Measurements from ENCODE around the gene TEDDM1.
A peak's percentile ranks its signal among the peaks of the same experiment; 100 is the strongest.

DNA sequence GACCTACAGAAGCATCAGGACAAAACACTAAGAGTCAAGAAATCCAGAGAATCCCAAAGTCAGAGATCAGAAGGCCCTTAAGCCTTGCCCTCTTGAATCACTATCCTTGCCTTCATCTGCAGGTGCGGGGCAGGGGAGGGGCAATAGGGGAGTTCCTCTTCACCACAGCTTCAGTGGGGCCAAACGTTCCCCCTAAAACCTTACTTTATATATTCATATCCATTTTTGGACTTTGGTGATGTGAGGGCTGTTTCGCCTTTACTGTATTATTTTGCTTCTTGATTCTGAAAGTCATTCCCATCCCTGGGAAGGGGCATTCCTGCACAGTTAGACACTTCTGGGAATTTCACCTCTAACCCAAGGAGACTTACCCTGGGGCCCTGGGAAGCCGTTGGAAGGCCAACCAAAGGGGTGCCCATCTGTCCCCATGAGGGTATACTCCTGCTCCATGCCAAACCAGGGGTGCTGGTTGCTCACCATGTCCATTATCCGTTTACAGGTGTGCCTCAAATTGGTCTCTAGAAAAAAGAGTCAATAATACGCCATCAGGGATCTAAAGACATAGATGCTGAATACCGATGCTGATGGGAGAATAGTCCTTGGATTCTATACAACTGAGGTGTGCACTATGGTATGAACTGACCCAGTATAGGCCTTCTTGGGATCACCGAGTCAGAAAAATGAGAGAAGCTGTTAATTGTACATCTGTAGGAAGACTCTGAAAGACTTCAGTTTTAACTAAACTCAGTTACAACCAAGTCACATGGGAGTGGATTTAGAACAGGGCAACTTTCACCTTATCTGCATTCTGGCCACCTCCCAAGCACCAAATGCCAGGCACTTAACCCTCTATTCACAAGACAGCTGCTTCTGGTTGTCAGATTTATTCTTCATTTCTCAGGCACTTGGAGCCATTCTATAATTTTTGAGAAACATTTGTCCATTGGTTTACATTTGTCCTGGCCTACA lies 14.3 kb downstream of the TEDDM1 start:
- TF ChIP-seq, protein P1, sequence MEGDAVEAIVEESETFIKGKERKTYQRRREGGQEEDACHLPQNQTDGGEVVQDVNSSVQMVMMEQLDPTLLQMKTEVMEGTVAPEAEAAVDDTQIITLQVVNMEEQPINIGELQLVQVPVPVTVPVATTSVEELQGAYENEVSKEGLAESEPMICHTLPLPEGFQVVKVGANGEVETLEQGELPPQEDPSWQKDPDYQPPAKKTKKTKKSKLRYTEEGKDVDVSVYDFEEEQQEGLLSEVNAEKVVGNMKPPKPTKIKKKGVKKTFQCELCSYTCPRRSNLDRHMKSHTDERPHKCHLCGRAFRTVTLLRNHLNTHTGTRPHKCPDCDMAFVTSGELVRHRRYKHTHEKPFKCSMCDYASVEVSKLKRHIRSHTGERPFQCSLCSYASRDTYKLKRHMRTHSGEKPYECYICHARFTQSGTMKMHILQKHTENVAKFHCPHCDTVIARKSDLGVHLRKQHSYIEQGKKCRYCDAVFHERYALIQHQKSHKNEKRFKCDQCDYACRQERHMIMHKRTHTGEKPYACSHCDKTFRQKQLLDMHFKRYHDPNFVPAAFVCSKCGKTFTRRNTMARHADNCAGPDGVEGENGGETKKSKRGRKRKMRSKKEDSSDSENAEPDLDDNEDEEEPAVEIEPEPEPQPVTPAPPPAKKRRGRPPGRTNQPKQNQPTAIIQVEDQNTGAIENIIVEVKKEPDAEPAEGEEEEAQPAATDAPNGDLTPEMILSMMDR (IDR thresholded peaks at IDR 0.05), result no peak
- TF ChIP-seq POLR2A (IDR thresholded peaks at IDR 0.05), result peak; percentile 12
